HG03039 (cell line): Measurements from ENCODE around the gene MPI.
"Not testable (repeated sequence)": the region's sequence is repeated elsewhere in the genome, so short reads cannot be mapped to it uniquely, and the experiment has no call there.

Experiments used
- ATAC-seq: cut with Tn5 transposase; IDR thresholded peaks from one replicate; pipeline ENCODE4 v1.9.1; 2021; ENCODE audit warnings: mild to moderate bottlenecking, moderate library complexity; ENCODE audit not compliant: unreplicated experiment

The MPI gene

GRCh38 chr15:74863239-74864056, 26.4 kb upstream of the MPI start:
- no peak for ATAC-seq

GRCh38 chr15:74864296-74864695, 25.5 kb upstream of the MPI start:
- ATAC-seq = no peak

GRCh38 chr15:74865316-74865715, 24.5 kb upstream of the MPI start:
- no peak for ATAC-seq

- ATAC-seq = no peak
Observed at GRCh38 chr15:74866090-74866489, 23.8 kb upstream of the MPI start.

GRCh38 chr15:74867466-74868038, 22.3 kb upstream of the MPI start:
- ATAC-seq = no peak

- ATAC-seq = no peak
Observed at GRCh38 chr15:74868059-74868458, 21.8 kb upstream of the MPI start.

- no peak for ATAC-seq
Observed at GRCh38 chr15:74869372-74869725, 20.5 kb upstream of the MPI start.

GRCh38 chr15:74869726-74870407, 20.0 kb upstream of the MPI start:
- no peak for ATAC-seq

- no peak for ATAC-seq
Observed at GRCh38 chr15:74870436-74871215, 19.2 kb upstream of the MPI start.

GRCh38 chr15:74872702-74873035, 17.2 kb upstream of the MPI start:
- ATAC-seq = no peak

GRCh38 chr15:74873036-74873755, 16.6 kb upstream of the MPI start, which contains the start of gene SCAMP2:
SCAMP2 (minus strand) TSS chr15:74873365; CDS start chr15:74873255, 110 bp downstream.
- peak; percentile 72 for ATAC-seq

- no peak for ATAC-seq
Observed at GRCh38 chr15:74873756-74874424, 16.0 kb upstream of the MPI start.

- no peak for ATAC-seq
Observed at GRCh38 chr15:74878273-74878672, 11.6 kb upstream of the MPI start.

- no peak for ATAC-seq
Observed at GRCh38 chr15:74882528-74882927, 7.3 kb upstream of the MPI start.

GRCh38 chr15:74884428-74885223, 5.2 kb upstream of the MPI start:
- ATAC-seq = no peak

GRCh38 chr15:74885461-74885860, 4.4 kb upstream of the MPI start:
- no peak for ATAC-seq

- not testable (repeated sequence) for ATAC-seq
Observed at GRCh38 chr15:74887537-74888193, 2.2 kb upstream of the MPI start.

- no peak for ATAC-seq
Observed at GRCh38 chr15:74888716-74889115, 1.1 kb upstream of the MPI start.

- ATAC-seq = peak; percentile 12
Observed at GRCh38 chr15:74889390-74889882, 406 bp upstream of the MPI start.
